GM21723 (cell line): ENCODE measurements around the gene CBX5.
"Not testable (repeated sequence)": the region's sequence is repeated elsewhere in the genome, so short reads cannot be mapped to it uniquely, and the experiment has no call there.

Experiments used
- ATAC-seq: cut with Tn5 transposase; IDR thresholded peaks from one replicate; pipeline ENCODE4 v1.9.1; 2021; ENCODE audit warnings: mild to moderate bottlenecking, moderate library complexity; ENCODE audit not compliant: unreplicated experiment

CBX5 gene

GRCh38 chr12:54229624-54230212 lies 50.2 kb downstream of the CBX5 start:
- no peak for ATAC-seq

- ATAC-seq: no peak
Observed at GRCh38 chr12:54228471-54228870, 51.5 kb downstream of the CBX5 start.

GRCh38 chr12:54227927-54228326 lies 52.0 kb downstream of the CBX5 start:
- not testable (repeated sequence) for ATAC-seq

DNA sequence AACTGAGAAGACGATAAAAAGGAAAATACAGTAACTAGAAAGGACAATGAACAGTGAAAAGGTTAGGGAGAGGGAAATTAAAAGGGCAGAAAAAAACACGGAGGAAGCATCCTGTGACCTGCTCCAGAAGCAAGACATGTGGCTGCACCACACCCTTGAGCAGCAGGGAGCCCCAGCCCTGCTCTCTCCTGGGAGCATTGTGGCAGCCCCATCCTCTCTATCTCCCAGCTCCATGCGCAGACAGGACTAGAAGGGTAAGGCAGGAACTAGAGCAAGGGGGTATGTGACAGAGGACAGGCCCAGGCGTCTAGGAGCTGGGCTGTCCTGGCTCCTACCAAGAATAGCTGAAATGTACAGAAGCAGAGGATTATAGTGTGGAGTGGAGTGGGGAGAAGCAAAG lies 52.5 kb downstream of the CBX5 start:
- ATAC-seq: no peak

- no peak for ATAC-seq
Observed at GRCh38 chr12:54225666-54226065, 54.3 kb downstream of the CBX5 start.

GRCh38 chr12:54222609-54223008 lies 57.3 kb downstream of the CBX5 start:
- ATAC-seq: no peak

DNA sequence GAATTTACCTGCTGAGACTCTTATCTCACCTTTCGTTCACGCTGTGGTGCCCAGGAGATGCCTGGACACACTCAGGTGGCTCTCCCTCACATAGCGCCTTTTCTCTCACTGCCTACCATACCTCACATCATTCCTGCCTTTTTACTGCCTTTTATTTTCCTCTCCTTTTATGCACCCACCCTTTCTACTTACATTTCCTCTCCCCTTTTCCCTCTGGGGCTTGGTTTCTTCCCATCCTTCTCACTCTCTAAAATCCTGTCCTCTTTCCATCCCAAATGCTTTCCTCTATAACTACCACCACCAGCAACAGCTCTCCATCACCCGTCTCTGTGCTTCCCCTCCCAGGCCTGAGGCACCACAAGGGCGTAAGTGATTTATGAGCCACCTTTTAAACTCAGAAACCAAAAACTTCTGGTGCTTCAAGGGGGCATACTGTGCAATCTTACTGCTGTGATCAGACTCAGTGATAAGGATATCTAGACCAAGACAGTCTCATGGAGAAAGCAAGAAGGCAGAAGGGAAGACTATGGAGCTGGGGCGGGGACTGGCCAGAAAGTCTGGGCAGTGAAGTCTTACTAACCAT lies 58.4 kb downstream of the CBX5 start:
- no peak for ATAC-seq

DNA sequence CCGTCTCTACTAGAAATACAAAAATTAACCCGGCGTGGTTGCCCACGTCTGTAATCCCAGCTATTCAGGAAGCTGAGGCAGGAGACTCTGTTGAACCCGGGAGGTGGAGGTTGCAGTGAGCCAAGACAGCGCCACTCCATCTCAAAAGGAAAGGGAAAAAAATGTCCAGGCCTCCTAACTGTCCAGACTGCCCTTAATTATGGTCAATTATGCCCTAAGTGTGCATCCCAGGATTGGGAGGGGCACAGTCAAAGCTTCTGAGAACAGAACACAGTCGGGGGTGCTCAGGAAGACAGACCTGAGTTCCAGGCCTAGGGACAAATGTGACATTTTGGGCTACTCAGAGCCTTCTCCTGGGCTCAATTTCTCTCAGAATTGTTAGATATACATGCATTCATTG lies 59.4 kb downstream of the CBX5 start:
- ATAC-seq: no peak

- no peak for ATAC-seq
Observed at GRCh38 chr12:54220092-54220557, 59.8 kb downstream of the CBX5 start.

DNA sequence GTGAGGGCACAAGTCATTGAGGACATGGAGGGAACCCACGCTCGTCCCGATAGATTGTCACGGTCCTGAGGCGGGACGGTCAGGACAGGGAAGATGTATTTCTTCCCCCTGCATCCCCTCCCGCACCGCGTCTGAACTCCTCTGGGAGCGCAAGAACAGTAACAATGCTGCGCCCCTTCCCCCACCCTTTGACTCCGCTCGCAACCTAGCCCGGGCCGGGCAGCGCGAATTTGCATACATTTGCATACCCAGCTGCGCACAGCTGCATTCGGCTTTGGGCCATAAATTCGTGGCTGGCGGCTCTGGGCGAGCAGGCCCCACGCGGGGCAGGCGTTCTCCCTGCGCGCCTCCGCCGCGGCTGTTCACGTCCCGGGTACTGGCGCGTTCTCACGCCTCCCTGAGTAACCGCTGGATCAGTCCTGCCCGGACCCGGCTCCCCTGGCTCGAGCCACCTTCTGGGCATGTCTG lies 62.1 kb downstream of the CBX5 start:
- no peak for ATAC-seq

DNA sequence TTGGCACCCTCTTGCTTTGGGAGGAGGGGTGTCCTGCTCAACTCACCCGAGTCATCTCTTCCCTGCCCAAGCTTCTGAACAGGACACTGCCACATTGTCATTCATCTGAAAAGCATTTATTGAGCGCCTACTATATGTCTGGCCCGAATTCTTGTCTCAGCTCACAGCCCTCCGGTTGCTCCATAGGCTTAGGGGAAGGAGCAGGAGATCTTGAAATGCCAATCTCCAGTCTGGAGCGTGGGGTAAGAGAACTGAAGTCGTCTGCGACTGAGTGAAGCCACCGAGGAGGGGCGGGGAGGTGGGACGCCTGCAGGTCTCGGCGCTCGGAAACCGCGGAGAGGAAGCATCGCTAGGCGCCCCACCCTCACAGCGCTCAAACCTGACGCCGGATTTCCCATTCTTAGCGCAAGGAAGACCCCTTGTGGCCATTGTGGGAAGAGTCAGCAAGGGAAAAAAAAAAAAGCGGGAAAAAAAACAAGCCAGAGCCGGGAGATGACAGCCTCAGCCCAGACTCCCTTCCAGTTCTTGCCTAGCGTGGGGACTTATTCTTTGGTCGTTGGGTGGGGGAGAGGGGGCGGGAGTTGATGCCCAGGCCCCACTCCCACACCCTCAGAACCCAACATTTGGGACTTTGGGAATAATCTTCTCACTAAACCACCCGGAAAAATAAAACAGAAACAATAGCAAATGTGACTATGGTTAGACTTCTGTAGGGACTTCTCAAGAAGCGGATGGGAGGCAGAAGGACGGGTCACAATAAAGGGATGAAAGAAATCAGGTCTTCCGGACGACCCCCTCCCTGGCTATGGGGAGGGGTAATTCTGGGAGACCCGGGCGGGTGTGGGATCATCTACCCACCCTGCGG lies 62.9 kb downstream of the CBX5 start:
- ATAC-seq: peak; percentile 46

- ATAC-seq: no peak
Observed at GRCh38 chr12:54215989-54216796, 63.7 kb downstream of the CBX5 start.

DNA sequence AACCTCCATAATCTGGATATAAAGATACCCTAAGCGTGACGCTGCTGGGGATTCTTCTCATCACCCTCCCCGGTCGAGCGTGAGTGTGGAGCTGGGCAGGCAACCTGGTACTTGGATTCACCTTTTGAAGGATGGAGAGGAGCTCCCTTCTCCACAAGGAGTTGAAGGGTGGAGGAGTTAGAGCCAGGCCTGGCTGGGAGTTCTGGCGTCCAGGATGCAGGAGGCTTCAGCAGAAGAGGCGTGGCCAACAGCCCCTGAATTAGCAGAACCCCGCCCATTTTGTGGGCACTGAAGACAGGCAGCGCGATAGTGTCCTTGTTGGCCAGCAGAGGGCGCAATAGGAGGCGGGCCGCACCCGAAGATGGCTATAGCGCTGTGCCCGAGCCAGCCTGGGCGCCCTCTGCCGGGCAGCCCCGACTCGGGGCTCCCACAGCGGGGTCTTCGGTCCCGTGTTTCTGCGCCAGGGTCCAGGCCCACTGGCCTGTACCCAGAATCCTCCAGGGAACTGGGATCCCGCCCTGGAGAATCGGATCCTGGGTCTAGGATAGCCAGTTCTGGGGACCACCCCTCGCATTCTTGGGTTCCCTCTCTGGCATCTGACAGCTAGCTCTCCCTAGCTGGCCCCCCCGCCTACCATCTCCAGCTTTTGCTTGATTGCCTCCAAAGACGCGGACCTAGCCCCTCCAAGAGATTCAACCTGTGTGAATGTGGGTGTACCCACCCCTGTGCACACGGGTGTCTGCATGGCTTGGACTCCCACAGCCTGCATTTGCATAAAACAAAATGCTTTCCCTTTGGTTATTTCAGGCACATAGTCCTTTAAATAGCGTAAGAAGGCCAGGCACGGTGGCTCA lies 65.1 kb downstream of the CBX5 start:
- peak; percentile 74 for ATAC-seq

- no peak for ATAC-seq
Observed at GRCh38 chr12:54213079-54213478, 66.8 kb downstream of the CBX5 start.

GRCh38 chr12:54211920-54212319 lies 68.0 kb downstream of the CBX5 start:
- no peak for ATAC-seq

DNA sequence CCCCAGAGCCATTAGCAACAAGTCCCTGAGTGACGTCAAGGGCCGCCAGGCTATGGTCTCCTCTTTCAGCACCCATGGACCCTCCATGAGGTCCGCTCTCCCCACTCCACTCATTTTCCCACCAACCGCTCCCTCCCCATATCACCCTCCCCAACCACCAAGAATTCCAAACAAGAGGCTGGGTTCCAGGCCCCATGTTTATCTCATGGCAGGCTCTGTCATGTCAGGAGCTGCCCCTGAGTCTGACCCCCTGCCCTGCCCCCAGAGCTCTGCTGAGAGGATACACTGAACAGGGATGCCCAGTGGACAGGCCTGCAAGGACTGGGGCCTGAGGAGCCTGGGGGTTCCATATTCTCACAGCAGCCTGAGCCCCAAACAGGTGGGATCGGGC lies 69.5 kb downstream of the CBX5 start:
- no peak for ATAC-seq

- ATAC-seq: no peak
Observed at GRCh38 chr12:54208591-54208990, 71.3 kb downstream of the CBX5 start.

DNA sequence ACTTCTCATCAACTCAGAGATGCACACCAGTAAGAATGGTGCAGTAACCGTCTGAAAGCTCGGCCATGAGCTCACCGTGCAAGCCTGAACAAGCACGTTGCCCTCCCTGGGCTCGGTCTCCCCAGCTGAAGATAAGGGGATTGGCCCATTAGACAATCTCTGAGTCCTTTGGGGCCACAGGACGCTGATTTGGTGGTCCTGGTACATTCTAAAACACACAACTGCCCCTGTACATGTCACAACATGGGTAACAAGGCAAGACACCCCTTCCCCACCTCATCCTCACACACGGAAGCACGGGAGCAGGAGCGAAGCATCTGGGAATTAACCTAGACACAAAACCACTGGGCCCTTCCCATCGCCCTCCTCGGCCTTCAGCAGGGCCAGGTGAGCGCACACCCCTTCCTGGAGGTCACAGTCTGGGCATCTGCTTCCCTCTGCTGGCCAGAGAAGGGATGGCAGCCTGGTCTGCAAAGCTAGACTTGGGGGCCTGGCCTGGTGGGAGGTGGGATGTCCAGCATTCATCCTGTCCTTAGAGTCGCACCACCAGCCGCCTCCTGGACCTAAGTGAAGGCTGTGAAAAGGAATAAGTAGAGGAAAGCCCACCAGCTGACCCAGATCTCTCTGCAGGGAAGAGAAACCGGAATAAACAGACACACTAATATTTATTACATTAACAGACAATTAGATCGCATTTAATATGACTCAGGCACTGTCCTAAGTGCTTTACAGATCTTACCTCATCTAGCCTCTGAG lies 72.2 kb downstream of the CBX5 start:
- peak; percentile 73 for ATAC-seq

- no peak for ATAC-seq
Observed at GRCh38 chr12:54206791-54207190, 73.1 kb downstream of the CBX5 start.
